ENCODE results near the gene OVOL3. TPM values are rescaled to one million over a fixed set of nuclear protein-coding genes. Genes with fewer than 3 reads are reported as not detected.

The OVOL3 gene
- total RNA-seq, 3 donors from 2014 or later, result not detected

DNA sequence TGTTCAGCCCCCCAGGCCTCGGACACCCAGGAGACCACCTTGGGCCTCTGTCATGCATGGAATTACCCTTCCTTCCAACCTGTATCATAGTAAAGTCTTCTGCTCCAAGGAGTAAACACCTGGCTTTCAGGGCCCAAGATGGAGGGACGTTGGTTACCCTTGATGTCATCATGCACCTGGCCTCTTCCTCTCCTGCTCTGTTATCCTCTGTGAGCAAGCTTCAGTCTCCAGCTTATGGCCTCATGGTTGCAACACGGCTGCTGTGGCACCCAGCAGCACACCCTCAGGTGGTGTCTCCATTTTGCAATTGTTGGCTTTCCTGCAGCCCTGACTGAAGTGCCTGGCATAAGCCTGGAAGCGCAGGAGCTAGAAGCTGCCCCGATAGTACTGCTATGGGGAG is 4.0 kb upstream of the OVOL3 start:
- no peak for TF ChIP-seq POLR2A (IDR thresholded peaks at IDR 0.05)
- TF ChIP-seq, protein P1, sequence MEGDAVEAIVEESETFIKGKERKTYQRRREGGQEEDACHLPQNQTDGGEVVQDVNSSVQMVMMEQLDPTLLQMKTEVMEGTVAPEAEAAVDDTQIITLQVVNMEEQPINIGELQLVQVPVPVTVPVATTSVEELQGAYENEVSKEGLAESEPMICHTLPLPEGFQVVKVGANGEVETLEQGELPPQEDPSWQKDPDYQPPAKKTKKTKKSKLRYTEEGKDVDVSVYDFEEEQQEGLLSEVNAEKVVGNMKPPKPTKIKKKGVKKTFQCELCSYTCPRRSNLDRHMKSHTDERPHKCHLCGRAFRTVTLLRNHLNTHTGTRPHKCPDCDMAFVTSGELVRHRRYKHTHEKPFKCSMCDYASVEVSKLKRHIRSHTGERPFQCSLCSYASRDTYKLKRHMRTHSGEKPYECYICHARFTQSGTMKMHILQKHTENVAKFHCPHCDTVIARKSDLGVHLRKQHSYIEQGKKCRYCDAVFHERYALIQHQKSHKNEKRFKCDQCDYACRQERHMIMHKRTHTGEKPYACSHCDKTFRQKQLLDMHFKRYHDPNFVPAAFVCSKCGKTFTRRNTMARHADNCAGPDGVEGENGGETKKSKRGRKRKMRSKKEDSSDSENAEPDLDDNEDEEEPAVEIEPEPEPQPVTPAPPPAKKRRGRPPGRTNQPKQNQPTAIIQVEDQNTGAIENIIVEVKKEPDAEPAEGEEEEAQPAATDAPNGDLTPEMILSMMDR (IDR thresholded peaks at IDR 0.05), result no peak
- TF ChIP-seq POLR2AphosphoS5 (IDR thresholded peaks at IDR 0.05), result no peak
- no peaks in the 10 kb centered on the region for H3K36me3 ChIP-seq
- no peak for DNase-seq (ENCODE audit: low spot score in 2 of 2)

GRCh38 chr19:36108684-36109083 is 2.3 kb upstream of the OVOL3 start:
- peaks cover 0 to 4% of the 10 kb centered on the region in 2 donors for H3K4me1 ChIP-seq
- TF ChIP-seq POLR2A (IDR thresholded peaks at IDR 0.05), result no peak
- TF ChIP-seq, protein P1 (IDR thresholded peaks at IDR 0.05), result no peak

More for the DNA sequence above, 4.0 kb upstream of the OVOL3 start:
- no peaks in the 10 kb centered on the region for H3K9me3 ChIP-seq
- no peak overlapping the region for H3K4me3 ChIP-seq
- H3K27me3 ChIP-seq, result no peaks in the 10 kb centered on the region
- H3K27ac ChIP-seq, result no peak overlapping the region
- H3K4me1 ChIP-seq, result no peaks in the 10 kb centered on the region
- intact Hi-C loops (cut with DNase I; ENCODE audit: low total_unique reads), result no loop called here

DNA sequence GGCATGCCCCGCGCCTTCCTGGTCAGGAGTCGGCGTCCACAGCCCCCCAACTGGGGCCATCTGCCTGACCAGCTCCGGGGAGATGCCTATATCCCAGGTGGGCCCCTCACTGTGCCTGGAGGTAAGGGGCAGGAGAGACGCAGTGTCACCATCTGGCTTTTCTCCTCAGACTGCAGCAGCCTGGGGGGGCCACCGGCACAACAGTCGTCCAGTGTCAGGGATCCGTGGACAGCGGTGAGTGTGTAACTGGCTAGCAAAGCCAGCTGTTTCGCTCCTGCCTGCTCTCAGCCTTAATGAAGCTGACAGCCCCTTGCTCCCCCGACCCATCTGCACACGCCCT is 227 bp downstream of the OVOL3 start:
- no peaks in the 10 kb centered on the region for H3K27me3 ChIP-seq
- H3K9me3 ChIP-seq, result no peaks in the 10 kb centered on the region
- no peaks in the 10 kb centered on the region for H3K36me3 ChIP-seq
- H3K27ac ChIP-seq, result no peak overlapping the region
- peaks cover 0 to 4% of the 10 kb centered on the region in 2 donors for H3K4me1 ChIP-seq
- no peak overlapping the region for H3K4me3 ChIP-seq
- intact Hi-C loops (cut with DNase I; ENCODE audit: low total_unique reads), result no loop called here
- TF ChIP-seq, protein P1 (IDR thresholded peaks at IDR 0.05), result no peak
- no peak for TF ChIP-seq POLR2A (IDR thresholded peaks at IDR 0.05)
- no peak for TF ChIP-seq POLR2AphosphoS5 (IDR thresholded peaks at IDR 0.05)
- DNase-seq (ENCODE audit: low spot score in 2 of 2), result no peak

More at GRCh38 chr19:36108684-36109083, 2.3 kb upstream of the OVOL3 start:
- Histone ChIP-seq H3K27me3 (no peaks in the 10 kb centered on the region), H3K36me3 (no peaks in the 10 kb centered on the region), H3K9me3 (no peaks in the 10 kb centered on the region), H3K27ac (no peak overlapping the region), H3K4me3 (no peak overlapping the region)
- no peak for DNase-seq (ENCODE audit: low spot score in 2 of 2)
- intact Hi-C loops (cut with DNase I; ENCODE audit: low total_unique reads), result no loop called here

- intact Hi-C loops (cut with DNase I; ENCODE audit: low total_unique reads), result no loop called here
- Histone ChIP-seq H3K4me3 (no peak overlapping the region), H3K9me3 (no peaks in the 10 kb centered on the region), H3K27ac (no peak overlapping the region), H3K27me3 (no peaks in the 10 kb centered on the region), H3K36me3 (no peaks in the 10 kb centered on the region), H3K4me1 (peaks cover 0 to 7% of the 10 kb centered on the region in 2 donors)
- TF ChIP-seq, protein P1 (IDR thresholded peaks at IDR 0.05), result no peak
- TF ChIP-seq POLR2A (IDR thresholded peaks at IDR 0.05) (no peak), POLR2AphosphoS5 (IDR thresholded peaks at IDR 0.05) (no peak)
- no peak for DNase-seq (ENCODE audit: low spot score in 2 of 2)
These were observed 1.7 kb downstream of the OVOL3 start for GRCh38 chr19:36112678-36113077.

DNA sequence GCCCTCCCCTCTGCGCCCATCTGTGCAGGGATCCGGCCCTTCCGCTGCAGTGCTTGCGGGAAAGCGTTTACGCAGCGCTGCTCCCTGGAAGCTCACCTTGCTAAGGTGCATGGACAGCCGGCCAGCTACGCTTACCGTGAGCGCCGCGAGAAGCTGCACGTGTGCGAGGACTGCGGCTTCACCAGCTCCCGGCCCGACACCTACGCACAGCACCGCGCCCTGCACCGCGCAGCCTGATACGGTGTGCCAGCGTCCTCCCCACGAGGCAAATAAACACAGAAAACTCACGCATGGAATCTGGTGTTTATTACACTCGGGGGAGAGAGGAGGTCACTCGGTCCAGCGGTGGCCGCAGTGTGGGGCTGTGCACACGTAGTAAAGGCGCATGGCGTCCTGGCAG is 2.5 kb downstream of the OVOL3 start:
- Histone ChIP-seq H3K4me3 (peak overlapping the region in 2 of 3 donors; percentile 77 to 89), H3K4me1 (peaks cover 0 to 7% of the 10 kb centered on the region in 2 donors), H3K36me3 (no peaks in the 10 kb centered on the region), H3K27me3 (no peaks in the 10 kb centered on the region), H3K27ac (peak overlapping the region in 1 of 2 donors; percentile 97), H3K9me3 (no peaks in the 10 kb centered on the region)
- TF ChIP-seq, protein P1 (IDR thresholded peaks at IDR 0.05), result no peak
- TF ChIP-seq POLR2A (IDR thresholded peaks at IDR 0.05), result no peak
- no peak for TF ChIP-seq POLR2AphosphoS5 (IDR thresholded peaks at IDR 0.05)
- intact Hi-C loops (cut with DNase I; ENCODE audit: low total_unique reads), result no loop called here
- no peak for DNase-seq (ENCODE audit: low spot score in 2 of 2)

Measured in breast epithelium (tissue), 4 donors.